HCT116 (cell line): ENCODE data around the gene MICAL3. TPM values are rescaled to one million over a fixed set of nuclear protein-coding genes. Genes with fewer than 3 reads are reported as not detected.

Experiments used
- ATAC-seq: fragments of 200-7000 bp; cut with Tn5 transposase; 2 replicates; pipeline ENCODE4 v1.9.1; 2020; ENCODE audit warnings: mild to moderate bottlenecking, moderate library complexity
- BruUV-seq: library from RNA; stranded (reverse); fragments of 400-500 nt; replicated peaks from 2 replicates; lab custom pipeline; 2021; lab: Mats Ljungman, UMichigan
- CTCF ChIA-PET: fragments of 300-600 bp; sonication (Branson Sonifier 250); formaldehyde crosslinking; loops from one replicate; lab custom pipeline; 2021; ENCODE audit warnings: antibody characterized with exemption; lab: Charles Lee
- POLR2A ChIA-PET: fragments of 300-600, 350-600 bp; sonication (Branson Sonifier 250); formaldehyde crosslinking; loops from one replicate; lab custom pipeline; 2021; ENCODE audit warnings: antibody characterized with exemption; lab: Charles Lee
- RAD21 ChIA-PET, 2 experiments: fragments of 300-600 bp; sonication (Branson Sonifier 250); formaldehyde crosslinking; loops; one replicate each; lab custom pipeline; 2023; ENCODE audit warnings: low total read pairs in 2 of 2; ENCODE audit not compliant: uncharacterized antibody in 2 of 2, unreplicated experiment in 2 of 2, low non-redundant PET in 1 of 2; lab: Charles Lee
- DNase-seq: peaks from one replicate; pipeline ENCODE4 v3.0.0-alpha.2; 2010; ENCODE audit warnings: low read depth, low spot score
- H2AFZ ChIP-seq: fragments of 200-600 bp; shearing (Covaris generic), sonication (generic); 2 replicates; pipeline ENCODE4 v1.6.1; 2017; ENCODE audit warnings: low read depth, mixed run types, mixed read lengths, antibody characterized with exemption, low read length; ENCODE audit not compliant: poor library complexity, severe bottlenecking
- H3K27ac ChIP-seq: 2 replicates; pipeline ENCODE4 v1.5.1; 2012; ENCODE audit warnings: low read depth, low read length
- H3K27me3 ChIP-seq: fragments of 200-600 bp; sonication (generic); 2 replicates; pipeline ENCODE4 v1.6.1; 2016; ENCODE audit warnings: mixed run types, low read length, mixed read lengths; ENCODE audit not compliant: insufficient read depth
- H3K36me3 ChIP-seq, 2 experiments: fragments of 200-500 bp in 1 of 2; fragments of 200-600 bp in 1 of 2; sonication (Bioruptor generic) in 1 of 2; sonication (generic) in 1 of 2; 2 replicates each; pipeline versions ENCODE4 v1.5.1 to v1.6.1; 2014 to 2016; ENCODE audit warnings: low read length in 2 of 2, inconsistent platforms in 1 of 2, mixed read lengths in 1 of 2, mixed run types in 1 of 2; ENCODE audit not compliant: insufficient read depth in 2 of 2, control insufficient read depth in 1 of 2
- H3K4me1 ChIP-seq, 2 experiments: fragments of 200-600 bp in 1 of 2; sonication (generic) in 1 of 2; 2 replicates each; pipeline versions ENCODE4 v1.5.1 to v1.6.1; 2012 to 2017; ENCODE audit warnings: low read length in 2 of 2, inconsistent platforms in 1 of 2, mild to moderate bottlenecking in 1 of 2, mixed read lengths in 1 of 2, mixed run types in 1 of 2, moderate library complexity in 1 of 2; ENCODE audit not compliant: insufficient read depth in 2 of 2, control insufficient read depth in 1 of 2
- H3K4me2 ChIP-seq: fragments of 200-600 bp; sonication (generic); 2 replicates; pipeline ENCODE4 v1.6.1; 2017; ENCODE audit warnings: mixed run types, low read length, mixed read lengths
- H3K4me3 ChIP-seq, 2 experiments: fragments of 200-600 bp in 1 of 2; sonication (generic) in 1 of 2; replicated peaks in 1 of 2; 2 replicates each; pipeline ENCODE4 v1.5.1; 2011 to 2016; ENCODE audit warnings: low read length in 2 of 2, control low read depth in 1 of 2, low read depth in 1 of 2, mild to moderate bottlenecking in 1 of 2, mixed read lengths in 1 of 2, mixed run types in 1 of 2
- H3K79me2 ChIP-seq: fragments of 200-600 bp; sonication (generic); 2 replicates; pipeline ENCODE4 v1.6.1; 2017; ENCODE audit warnings: mild to moderate bottlenecking, mixed run types, low read length, moderate library complexity, mixed read lengths; ENCODE audit not compliant: insufficient read depth
- H3K9ac ChIP-seq: fragments of 200-600 bp; sonication (generic); 2 replicates; pipeline ENCODE4 v1.6.1; 2016; ENCODE audit warnings: low read length, mixed read lengths
- H3K9me2 ChIP-seq: fragments of 200-600 bp; sonication (generic), shearing (Covaris generic); 2 replicates; pipeline ENCODE4 v1.6.1; 2017; ENCODE audit warnings: mixed run types, mild to moderate bottlenecking, moderate library complexity; ENCODE audit not compliant: insufficient read depth
- H3K9me3 ChIP-seq, 2 experiments: fragments of 200-500 bp in 1 of 2; fragments of 200-600 bp in 1 of 2; sonication (Bioruptor generic) in 1 of 2; sonication (generic) in 1 of 2; 2 replicates each; pipeline ENCODE4 v1.6.1; 2014 to 2017; ENCODE audit warnings: low read length in 2 of 2, mixed read lengths in 2 of 2, inconsistent platforms in 1 of 2, low read depth in 1 of 2, mild to moderate bottlenecking in 1 of 2, mixed run types in 1 of 2, moderate library complexity in 1 of 2; ENCODE audit not compliant: control insufficient read depth in 1 of 2, insufficient read depth in 1 of 2
- H4K20me1 ChIP-seq: fragments of 200-600 bp; sonication (generic), shearing (Covaris generic); 2 replicates; pipeline ENCODE4 v1.6.1; 2017; ENCODE audit warnings: mixed run types, mild to moderate bottlenecking, moderate library complexity; ENCODE audit not compliant: insufficient read depth
- ATF3 ChIP-seq: IDR thresholded peaks from 2 replicates; pipeline ENCODE4 v1.6.1; 2012
- CBX3 ChIP-seq: IDR thresholded peaks from 2 replicates; pipeline ENCODE4 v1.6.1; 2012; ENCODE audit warnings: low read depth
- CTCF ChIP-seq, 3 experiments: fragments of 200-600 bp in 1 of 3; sonication (generic) in 1 of 3; IDR thresholded peaks in 2 of 3; conservative IDR thresholded peaks in 1 of 3; 2 replicates each; pipeline ENCODE4 v1.5.1; 2012 to 2017; ENCODE audit warnings: low read depth in 2 of 3, low read length in 2 of 3, antibody characterized with exemption in 1 of 3, borderline replicate concordance in 1 of 3, control low read depth in 1 of 3, mild to moderate bottlenecking in 1 of 3, mixed read lengths in 1 of 3, mixed run types in 1 of 3, moderate library complexity in 1 of 3; ENCODE audit not compliant: insufficient read depth in 1 of 3
- EZH2 ChIP-seq: fragments of 200-600 bp; sonication (generic); IDR thresholded peaks from 2 replicates; pipeline ENCODE4 v1.6.1; 2017; ENCODE audit warnings: antibody characterized with exemption, mixed run types
- EZH2phosphoT487 ChIP-seq: fragments of 200-600 bp; IDR thresholded peaks from 2 replicates; pipeline ENCODE4 v1.6.1; 2018; ENCODE audit warnings: antibody characterized with exemption, borderline replicate concordance
- FOSL1 ChIP-seq: IDR thresholded peaks from 2 replicates; pipeline ENCODE4 v1.6.1; 2012; ENCODE audit warnings: low read depth
- JUND ChIP-seq: IDR thresholded peaks from 2 replicates; pipeline ENCODE4 v1.6.1; 2012
- MAX ChIP-seq: IDR thresholded peaks from 2 replicates; pipeline ENCODE4 v1.6.1; 2012
- POLR2A ChIP-seq: IDR thresholded peaks from 2 replicates; pipeline ENCODE4 v1.7.0; 2011; ENCODE audit warnings: borderline replicate concordance; ENCODE audit not compliant: insufficient read depth, insufficient read length; ENCODE audit errors: extremely low read depth
- POLR2AphosphoS5 ChIP-seq: IDR thresholded peaks from 2 replicates; pipeline ENCODE4 v1.6.1; 2011; ENCODE audit warnings: mild to moderate bottlenecking, low read depth, low read length, moderate library complexity
- RAD21 ChIP-seq: IDR thresholded peaks from 2 replicates; pipeline ENCODE4 v1.6.1; 2012; ENCODE audit warnings: low read depth, mild to moderate bottlenecking
- REST ChIP-seq: IDR thresholded peaks from 2 replicates; pipeline ENCODE4 v1.6.1; 2012; ENCODE audit warnings: low read depth
- SRF ChIP-seq: IDR thresholded peaks from 2 replicates; pipeline ENCODE4 v1.6.1; 2012; ENCODE audit warnings: low read depth
- TCF7L2 ChIP-seq: IDR thresholded peaks from 2 replicates; pipeline ENCODE4 v1.7.0; 2011; ENCODE audit warnings: borderline replicate concordance, inconsistent platforms; ENCODE audit not compliant: insufficient read depth, insufficient read length; ENCODE audit errors: extremely low read depth
- YY1 ChIP-seq: IDR thresholded peaks from 2 replicates; pipeline ENCODE4 v1.6.1; 2011; ENCODE audit warnings: low read length, low read depth, moderate library complexity, mild to moderate bottlenecking; ENCODE audit not compliant: insufficient replicate concordance; ENCODE audit errors: extremely low read depth
- ZBTB33 ChIP-seq: IDR thresholded peaks from 2 replicates; pipeline ENCODE4 v1.6.1; 2011; ENCODE audit warnings: mild to moderate bottlenecking, low read length, moderate library complexity; ENCODE audit not compliant: insufficient replicate concordance; ENCODE audit errors: extremely low read depth
- ZFX ChIP-seq: fragments of 450-650 bp; IDR thresholded peaks from 2 replicates; pipeline ENCODE4 v1.6.1; 2017
- ZNF274 ChIP-seq: fragments of 200-500 bp; sonication (Bioruptor generic); IDR thresholded peaks from 2 replicates; pipeline ENCODE4 v1.6.1; 2014; ENCODE audit warnings: mild to moderate bottlenecking, low read depth, low read length, inconsistent platforms
- intact Hi-C: fragments of 100-400 bp; cut with micrococcal nuclease; formaldehyde crosslinking; loops from 2 replicates; pipeline ENCODE4 v1.10.0; 2022
- total RNA-seq: library from RNA; stranded (reverse); gene quantifications from one replicate; pipeline ENCODE4 v1.2.1, GENCODE V29; 2021; ENCODE audit not compliant: unreplicated experiment

MICAL3 gene
- total RNA-seq, 1 experiment from 2014 or later, result 30.8 TPM

- ATAC-seq, result no peak
- BruUV-seq, result no TSS peak
- no peak for TF ChIP-seq ZBTB33
- TF ChIP-seq POLR2AphosphoS5, result no peak
- TF ChIP-seq ZFX, result no peak
- TF ChIP-seq YY1, result no peak
- no peak for TF ChIP-seq ATF3
- TF ChIP-seq FOSL1, result no peak
- TF ChIP-seq RAD21, result no peak
- TF ChIP-seq JUND, result no peak
- no peak for TF ChIP-seq MAX
- TF ChIP-seq EZH2phosphoT487, result no peak
- TF ChIP-seq CBX3, result no peak
- no peak for TF ChIP-seq SRF
- no peak for TF ChIP-seq CTCF (IDR thresholded peaks at IDR 0.05 in 2 of 3, conservative IDR thresholded peaks at IDR 0.05 in 1 of 3; ENCODE audit: borderline replicate concordance in 1 of 3, insufficient read depth in 1 of 3, low read depth in 2 of 3, low read length in 2 of 3)
- TF ChIP-seq TCF7L2, result no peak
- TF ChIP-seq EZH2, result no peak
- TF ChIP-seq ZNF274, result no peak
- TF ChIP-seq POLR2A, result no peak
- no peak for TF ChIP-seq REST
- Histone ChIP-seq H3K9me3 (no peaks in the 10 kb centered on the region), H2AFZ (no peak overlapping the region), H3K27me3 (no peaks in the 10 kb centered on the region), H3K79me2 (no peaks in the 10 kb centered on the region), H3K9ac (no peak overlapping the region), H3K27ac (no peak overlapping the region), H3K9me2 (no peaks in the 10 kb centered on the region), H4K20me1 (no peaks in the 10 kb centered on the region), H3K36me3 (peaks cover 0 to 8% of the 10 kb centered on the region in 2 experiments; a peak in 2 of 4 replicates), H3K4me2 (no peak overlapping the region), H3K4me3 (no peak overlapping the region), H3K4me1 (no peaks in the 10 kb centered on the region)
- intact Hi-C loops, result no loop called here
- no peak for DNase-seq
- ChIA-PET POLR2A (no interaction called here), RAD21 (no interaction called here), CTCF (no interaction called here)
Observed at GRCh38 chr22:17806437-17806836, 217.9 kb downstream of the MICAL3 start.
